ENCODE data around the gene GPR4. TPM values are rescaled to one million over a fixed set of nuclear protein-coding genes. Genes with fewer than 3 reads are reported as not detected.

GPR4 gene
- total RNA-seq, 4 donors from 2014 or later, result 0.18 to 3.4 (median 1.7) TPM

GRCh38 chr19:45542234-45542668, 59.8 kb downstream of the GPR4 start:
- Histone ChIP-seq H3K4me1 (no peaks in the 10 kb centered on the region), H3K27ac (no peak overlapping the region), H3K27me3 (no peaks in the 10 kb centered on the region), H3K9me3 (no peaks in the 10 kb centered on the region), H3K36me3 (no peaks in the 10 kb centered on the region), H3K4me3 (no peak overlapping the region)
- DNase-seq, result no peak
- no peak for TF ChIP-seq CTCF (IDR thresholded peaks at IDR 0.05)
- TF ChIP-seq POLR2A (IDR thresholded peaks at IDR 0.05), result no peak

Small RNAs within 50 kb of the gene (small RNA-seq; reads per million reads assigned to genes)
- 0.06 to 0.32 reads per million in 2 donors for gene RN7SL836P

Other genes starting within 250 kb of the GPR4 start
- gene ERCC2, start 231.6 kb downstream of the GPR4 start, total RNA-seq, result 10 to 100 TPM; 12.3 to 23.9 (median 14.3) TPM
- gene PPP1R13L, start 197.1 kb downstream of the GPR4 start, total RNA-seq, result 10 to 100 TPM; 16.5 to 53.9 (median 36.2) TPM
- gene POLR1G, start 195.6 kb downstream of the GPR4 start, total RNA-seq, result 10 to 100 TPM in 1 of 4 donors, 1 to 10 TPM in 2, under 1 TPM in 1; 0.88 to 10.7 (median 2.5) TPM
- 10 to 100 TPM; 39.9 to 69.3 (median 52.5) TPM for gene ERCC1, start 178.3 kb downstream of the GPR4 start, total RNA-seq
- 10 to 100 TPM in 2 of 4 donors, 1 to 10 TPM in 1, under 1 TPM in 1; 0.85 to 56.1 (median 9.6) TPM for gene FOSB, start 134.2 kb downstream of the GPR4 start, total RNA-seq
- 10 to 100 TPM in 1 of 4 donors, 1 to 10 TPM in 2, under 1 TPM in 1; 0.53 to 42.1 (median 4.3) TPM for gene RTN2, start 105.2 kb downstream of the GPR4 start, total RNA-seq
- 1 to 10 TPM in 2 of 4 donors, not detected in 2; 1.5 to 1.7 TPM for gene PPM1N, start 103.8 kb downstream of the GPR4 start, total RNA-seq
- gene VASP, start 94.7 kb downstream of the GPR4 start, total RNA-seq, result 100 to 1,000 TPM in 3 of 4 donors, 10 to 100 TPM in 1; 81.7 to 123 (median 112) TPM
- 10 to 100 TPM in 3 of 4 donors, 1 to 10 TPM in 1; 5.0 to 26.6 (median 13.6) TPM for gene OPA3, start 17.4 kb downstream of the GPR4 start, total RNA-seq
- gene EML2, start 37.2 kb upstream of the GPR4 start, total RNA-seq, result 10 to 100 TPM; 17.5 to 60.2 (median 46.9) TPM
- gene GIPR, start 66.0 kb upstream of the GPR4 start, total RNA-seq, result 1 to 10 TPM in 3 of 4 donors, not detected in 1; 4.6 to 6.0 (median 5.6) TPM
- gene SNRPD2, start 89.7 kb upstream of the GPR4 start, total RNA-seq, result 10 to 100 TPM; 47.3 to 86.2 (median 67.3) TPM
- gene QPCTL, start 90.5 kb upstream of the GPR4 start, total RNA-seq, result 10 to 100 TPM in 1 of 4 donors, 1 to 10 TPM in 3; 6.1 to 11.6 (median 7.4) TPM
- gene FBXO46, start 128.7 kb upstream of the GPR4 start, total RNA-seq, result 10 to 100 TPM in 3 of 4 donors, 1 to 10 TPM in 1; 8.3 to 25.2 (median 19.7) TPM
- not detected for gene MEIOSIN, start 131.2 kb upstream of the GPR4 start, total RNA-seq
- 10 to 100 TPM in 1 of 4 donors, 1 to 10 TPM in 3; 3.3 to 11.5 (median 6.2) TPM for gene SIX5, start 167.0 kb upstream of the GPR4 start, total RNA-seq
- gene DMPK, start 180.3 kb upstream of the GPR4 start, total RNA-seq, result 10 to 100 TPM; 10.5 to 63.5 (median 43.5) TPM
- 10 to 100 TPM; 20.8 to 63.8 (median 35.4) TPM for gene DMWD, start 190.6 kb upstream of the GPR4 start, total RNA-seq
- 1 to 10 TPM in 1 of 4 donors, under 1 TPM in 1, not detected in 2; 0.54 to 3.3 TPM for gene RSPH6A, start 213.1 kb upstream of the GPR4 start, total RNA-seq

Data from Peyer's patch (tissue), 4 donors.